ENCODE results near the gene TMEM232. TPM values are rescaled to one million over a fixed set of nuclear protein-coding genes. Genes with fewer than 3 reads are reported as not detected.
"Not testable (repeated sequence)": the region's sequence is repeated elsewhere in the genome, so short reads cannot be mapped to it uniquely, and the experiment has no call there.

The TMEM232 gene
- total RNA-seq, 1 donor: 2.7 TPM

- H3K9me3 ChIP-seq (ENCODE audit: low read depth, low read length); H3K4me3 ChIP-seq (ENCODE audit: low read length); H3K4me1 ChIP-seq (ENCODE audit: insufficient read depth, low read length); H3K27me3 ChIP-seq (ENCODE audit: insufficient read depth, low read length): not testable (repeated sequence)
These were observed 49.9 kb downstream of the TMEM232 start for GRCh38 chr5:110676554-110676953.

DNA sequence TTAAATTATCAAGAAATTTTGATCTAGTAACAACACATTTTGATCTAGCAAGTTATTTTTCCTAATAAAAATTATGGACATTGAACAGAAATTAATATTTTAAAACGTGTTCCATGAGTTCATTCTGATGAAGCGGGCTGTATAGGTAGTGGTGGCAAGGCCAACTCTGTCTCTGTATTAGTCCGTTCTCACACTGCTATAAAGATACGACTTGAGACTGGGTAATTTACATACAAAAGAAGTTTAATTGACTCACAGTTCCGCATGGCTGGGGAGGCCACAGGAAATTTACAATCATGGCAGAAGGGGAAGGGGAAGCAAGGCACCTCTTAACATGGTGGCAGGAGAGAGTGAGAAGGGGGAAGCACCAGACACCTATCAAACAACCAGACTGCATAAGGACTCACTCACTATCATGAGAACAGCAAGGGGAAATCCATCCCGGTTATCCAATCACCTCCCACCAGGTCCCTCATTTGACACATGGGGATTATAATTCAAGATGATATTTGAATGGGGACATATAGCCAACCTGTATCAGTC, 61.2 kb downstream of the TMEM232 start:
- no peaks in the 10 kb centered on the region for H3K27me3 ChIP-seq (ENCODE audit: insufficient read depth, low read length)
- H3K4me1 ChIP-seq (ENCODE audit: insufficient read depth, low read length): no peaks in the 10 kb centered on the region
- H3K4me3 ChIP-seq (ENCODE audit: low read length): no peak overlapping the region

DNA sequence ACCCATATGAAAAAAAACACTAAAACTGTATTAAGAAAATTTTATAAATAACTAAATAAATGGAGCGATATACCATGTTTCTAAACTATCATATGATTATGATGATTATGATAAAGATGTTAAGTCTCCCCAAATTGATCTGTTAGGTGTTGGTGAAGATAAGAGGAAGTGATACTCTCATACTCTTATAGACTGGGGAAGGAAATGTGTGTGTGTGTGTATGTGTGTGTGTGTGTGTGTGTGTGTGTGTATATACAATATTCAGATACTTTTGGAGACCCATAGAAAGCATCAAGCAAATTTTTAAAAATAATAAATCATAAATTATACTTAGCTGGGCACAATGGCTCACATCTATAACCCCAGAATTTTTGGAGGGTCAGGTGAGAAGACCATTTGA, 62.9 kb downstream of the TMEM232 start:
- Histone ChIP-seq H3K4me1 (ENCODE audit: insufficient read depth, low read length) (no peaks in the 10 kb centered on the region), H3K27me3 (ENCODE audit: insufficient read depth, low read length) (no peaks in the 10 kb centered on the region), H3K9me3 (ENCODE audit: low read depth, low read length) (no peaks in the 10 kb centered on the region), H3K4me3 (ENCODE audit: low read length) (no peak overlapping the region)

More for the DNA sequence above, 61.2 kb downstream of the TMEM232 start:
- H3K9me3 ChIP-seq (ENCODE audit: low read depth, low read length): no peaks in the 10 kb centered on the region

- no peaks in the 10 kb centered on the region for H3K27me3 ChIP-seq (ENCODE audit: insufficient read depth, low read length)
- no peaks in the 10 kb centered on the region for H3K9me3 ChIP-seq (ENCODE audit: low read depth, low read length)
- H3K4me1 ChIP-seq (ENCODE audit: insufficient read depth, low read length): no peaks in the 10 kb centered on the region
- H3K4me3 ChIP-seq (ENCODE audit: low read length): no peak overlapping the region
These were observed 68.5 kb downstream of the TMEM232 start for GRCh38 chr5:110658006-110658405.

GRCh38 chr5:110653231-110653970, 73.1 kb downstream of the TMEM232 start:
- Histone ChIP-seq H3K4me1 (ENCODE audit: insufficient read depth, low read length) (no peaks in the 10 kb centered on the region), H3K9me3 (ENCODE audit: low read depth, low read length) (no peaks in the 10 kb centered on the region), H3K27me3 (ENCODE audit: insufficient read depth, low read length) (no peaks in the 10 kb centered on the region), H3K4me3 (ENCODE audit: low read length) (no peak overlapping the region)

GRCh38 chr5:110651507-110651906, 75.0 kb downstream of the TMEM232 start:
- Histone ChIP-seq H3K9me3 (ENCODE audit: low read depth, low read length) (no peaks in the 10 kb centered on the region), H3K27me3 (ENCODE audit: insufficient read depth, low read length) (no peaks in the 10 kb centered on the region), H3K4me1 (ENCODE audit: insufficient read depth, low read length) (no peaks in the 10 kb centered on the region), H3K4me3 (ENCODE audit: low read length) (no peak overlapping the region)

DNA sequence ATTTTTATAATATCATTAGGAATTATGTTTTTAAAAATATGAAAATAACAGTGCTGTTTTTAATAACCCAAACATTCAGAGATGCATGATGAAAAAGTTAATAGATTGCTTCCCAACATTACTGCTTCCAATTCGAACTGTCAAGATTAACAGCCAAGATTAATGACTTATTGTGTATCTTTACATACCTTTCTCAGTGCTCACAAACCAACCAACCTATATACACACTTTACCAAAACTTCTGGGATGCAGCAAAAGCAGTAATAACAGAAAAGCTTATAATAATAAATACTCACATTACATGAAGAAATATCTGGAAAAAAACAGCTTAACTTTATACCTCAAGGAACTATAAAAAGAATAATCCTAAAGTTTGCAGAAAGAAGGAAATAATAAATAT, 82.1 kb downstream of the TMEM232 start:
- no peaks in the 10 kb centered on the region for H3K9me3 ChIP-seq (ENCODE audit: low read depth, low read length)
- no peaks in the 10 kb centered on the region for H3K4me1 ChIP-seq (ENCODE audit: insufficient read depth, low read length)
- H3K27me3 ChIP-seq (ENCODE audit: insufficient read depth, low read length): no peaks in the 10 kb centered on the region
- H3K4me3 ChIP-seq (ENCODE audit: low read length): no peak overlapping the region

DNA sequence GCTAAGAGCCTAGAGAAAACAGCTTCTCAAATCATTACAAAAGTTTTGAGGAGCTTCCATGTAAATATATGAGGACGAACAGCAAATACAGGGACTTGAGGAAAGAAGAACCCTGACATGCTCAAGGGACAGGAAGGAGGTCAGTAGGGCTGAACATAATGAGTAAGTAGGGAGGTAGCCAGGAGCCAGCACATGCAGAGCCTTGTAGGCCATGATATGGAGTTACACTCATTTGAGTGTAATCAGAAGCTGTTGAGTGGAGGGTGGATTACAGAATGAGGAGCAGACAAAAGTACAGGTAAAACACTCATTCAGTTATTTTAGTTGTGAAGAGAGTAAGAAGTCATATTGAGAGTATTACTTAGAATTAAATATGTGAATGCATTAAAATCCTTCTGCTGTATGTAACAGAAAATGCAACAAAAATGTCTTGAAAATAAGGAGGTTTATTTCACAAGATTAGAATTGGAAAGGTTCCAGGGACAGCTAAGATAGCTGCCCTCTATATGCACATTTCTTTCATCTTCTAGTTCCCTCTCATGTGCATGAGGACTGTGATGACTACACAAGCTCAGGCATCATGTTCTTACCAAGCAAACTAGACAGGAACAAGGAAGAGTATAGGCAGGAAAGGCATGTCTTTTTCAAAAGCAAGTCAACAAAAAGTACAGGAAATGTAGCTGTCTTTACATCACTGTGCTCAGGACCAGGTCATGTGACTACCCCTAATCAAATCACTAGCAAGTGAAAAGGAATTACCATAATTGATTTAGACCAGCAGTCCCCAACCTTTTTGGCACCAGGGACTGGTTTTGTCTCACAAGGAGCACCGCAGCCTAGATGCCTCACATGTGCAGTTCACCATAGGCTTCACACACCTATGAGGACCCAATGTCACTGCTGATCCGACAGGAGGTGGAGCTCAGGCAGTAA, 87.2 kb downstream of the TMEM232 start:
- H3K9me3 ChIP-seq (ENCODE audit: low read depth, low read length): no peaks in the 10 kb centered on the region
- H3K4me1 ChIP-seq (ENCODE audit: insufficient read depth, low read length): no peaks in the 10 kb centered on the region
- no peak overlapping the region for H3K4me3 ChIP-seq (ENCODE audit: low read length)
- H3K27me3 ChIP-seq (ENCODE audit: insufficient read depth, low read length): no peaks in the 10 kb centered on the region

DNA sequence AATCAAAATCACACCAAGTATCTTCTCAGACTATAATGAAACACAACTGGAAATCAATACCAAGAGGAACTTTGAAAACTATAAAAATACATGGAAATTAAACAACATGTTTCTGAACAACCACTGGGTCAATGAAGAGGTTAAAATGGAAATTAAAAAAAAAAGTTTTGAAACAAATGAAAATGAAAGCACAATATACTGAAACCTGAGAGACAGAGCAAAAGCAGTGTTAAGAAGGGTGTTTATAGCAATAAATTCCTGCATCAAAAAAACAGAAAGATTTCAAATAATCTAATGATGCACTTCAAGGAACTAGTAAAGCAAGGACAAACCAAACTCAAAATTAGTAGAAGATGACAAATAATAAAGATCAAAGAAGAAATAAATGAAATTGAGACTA, 92.0 kb downstream of the TMEM232 start:
- H3K4me1 ChIP-seq (ENCODE audit: insufficient read depth, low read length): no peaks in the 10 kb centered on the region
- H3K27me3 ChIP-seq (ENCODE audit: insufficient read depth, low read length): no peaks in the 10 kb centered on the region
- H3K9me3 ChIP-seq (ENCODE audit: low read depth, low read length): no peaks in the 10 kb centered on the region
- no peak overlapping the region for H3K4me3 ChIP-seq (ENCODE audit: low read length)

DNA sequence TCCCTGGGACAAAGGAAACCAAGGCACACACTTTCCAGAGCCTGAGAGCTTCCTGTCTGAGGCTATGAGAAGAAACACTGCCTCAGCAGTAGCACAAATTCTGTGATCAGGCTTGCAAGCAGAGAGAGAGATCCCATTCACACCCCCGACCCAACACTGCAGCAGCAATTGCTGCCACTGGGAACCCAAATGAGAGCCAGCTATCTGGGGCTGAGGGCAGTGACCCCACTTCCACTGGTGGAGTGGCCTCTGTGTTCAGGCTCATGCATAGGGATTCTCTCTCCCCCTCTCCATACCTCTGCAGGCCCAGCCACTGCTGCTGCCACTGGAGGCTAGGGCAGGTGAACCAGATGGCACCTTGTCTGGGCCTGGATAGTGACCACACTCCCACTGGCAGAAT, 95.2 kb downstream of the TMEM232 start:
- no peak overlapping the region for H3K4me3 ChIP-seq (ENCODE audit: low read length)
- no peaks in the 10 kb centered on the region for H3K4me1 ChIP-seq (ENCODE audit: insufficient read depth, low read length)
- H3K27me3 ChIP-seq (ENCODE audit: insufficient read depth, low read length): no peaks in the 10 kb centered on the region
- H3K9me3 ChIP-seq (ENCODE audit: low read depth, low read length): no peaks in the 10 kb centered on the region

DNA sequence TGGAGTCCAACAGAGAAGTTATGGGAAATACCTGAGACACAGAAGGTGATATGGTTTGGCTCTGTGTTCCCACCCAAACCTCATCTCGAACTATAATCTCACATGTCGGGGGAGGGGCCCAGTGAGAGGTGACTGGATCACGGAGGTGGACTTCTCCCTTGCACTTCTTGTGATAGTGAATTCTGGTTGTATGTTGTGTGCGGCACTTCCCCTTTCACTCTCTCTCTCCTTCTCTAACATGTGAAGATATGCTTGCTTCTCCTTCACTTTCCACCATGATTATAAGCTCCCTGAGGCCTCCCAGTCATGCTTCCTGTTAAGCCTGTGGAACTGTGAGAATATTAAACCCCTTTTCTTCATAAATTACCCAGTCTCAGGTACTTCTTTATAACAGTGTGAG, 96.1 kb downstream of the TMEM232 start:
- Histone ChIP-seq H3K27me3 (ENCODE audit: insufficient read depth, low read length) (no peaks in the 10 kb centered on the region), H3K9me3 (ENCODE audit: low read depth, low read length) (no peaks in the 10 kb centered on the region), H3K4me3 (ENCODE audit: low read length) (no peak overlapping the region), H3K4me1 (ENCODE audit: insufficient read depth, low read length) (no peaks in the 10 kb centered on the region)

DNA sequence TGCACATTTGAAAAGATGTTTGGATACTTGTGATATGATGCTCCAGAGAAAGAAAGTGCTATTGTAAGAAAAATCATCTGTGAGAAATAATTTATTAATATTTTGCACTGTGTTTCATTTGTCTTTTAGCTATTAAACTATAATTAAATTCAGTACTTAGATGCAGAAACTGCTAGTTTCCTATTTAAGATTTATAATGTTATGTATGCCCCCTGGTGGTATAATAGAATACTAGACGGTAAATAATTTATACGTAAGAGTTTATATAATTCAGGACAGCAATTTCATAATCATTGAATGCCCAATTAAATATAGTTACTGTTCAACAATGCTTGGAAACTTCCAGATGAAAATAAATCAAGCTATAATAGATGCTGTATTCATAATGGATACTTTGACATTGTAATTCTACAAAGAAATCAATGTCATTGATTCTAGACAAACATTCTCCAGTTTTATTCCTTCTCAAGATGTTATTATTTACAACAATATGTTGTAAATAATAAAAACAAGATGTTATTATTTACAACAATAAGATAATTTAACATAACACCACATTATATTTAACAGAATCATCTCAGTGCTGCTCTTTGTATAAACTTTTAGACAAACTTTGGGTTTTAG, 101.0 kb downstream of the TMEM232 start:
- H3K9me3 ChIP-seq (ENCODE audit: low read depth, low read length): no peaks in the 10 kb centered on the region
- no peaks in the 10 kb centered on the region for H3K4me1 ChIP-seq (ENCODE audit: insufficient read depth, low read length)
- H3K4me3 ChIP-seq (ENCODE audit: low read length): no peak overlapping the region
- H3K27me3 ChIP-seq (ENCODE audit: insufficient read depth, low read length): no peaks in the 10 kb centered on the region

DNA sequence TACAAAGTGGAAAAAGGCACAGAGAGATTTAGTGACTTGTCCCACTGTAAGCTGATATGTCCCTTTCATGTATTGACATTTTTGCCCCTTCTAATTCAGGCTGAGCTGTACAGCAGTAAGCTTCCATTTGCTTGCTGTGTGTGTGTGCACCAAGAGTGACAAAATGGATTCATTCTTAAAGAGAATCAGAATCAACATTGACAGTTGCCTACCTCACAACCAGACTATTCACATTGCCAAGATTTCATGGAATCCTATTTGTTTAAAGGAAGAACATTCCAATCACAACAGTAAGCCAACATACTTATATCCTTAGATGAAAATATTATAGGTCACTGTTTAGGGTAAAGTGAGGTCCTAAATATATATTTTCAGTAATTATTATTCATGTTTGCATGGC, 102.6 kb downstream of the TMEM232 start:
- Histone ChIP-seq H3K4me3 (ENCODE audit: low read length) (no peak overlapping the region), H3K27me3 (ENCODE audit: insufficient read depth, low read length) (no peaks in the 10 kb centered on the region)

GRCh38 chr5:110618941-110619340, 107.5 kb downstream of the TMEM232 start:
- Histone ChIP-seq H3K27me3 (ENCODE audit: insufficient read depth, low read length) (no peaks in the 10 kb centered on the region), H3K9me3 (ENCODE audit: low read depth, low read length) (peaks cover 11% of the 10 kb centered on the region), H3K4me3 (ENCODE audit: low read length) (no peak overlapping the region), H3K4me1 (ENCODE audit: insufficient read depth, low read length) (no peaks in the 10 kb centered on the region)

More for the DNA sequence above, 102.6 kb downstream of the TMEM232 start:
- no peaks in the 10 kb centered on the region for H3K4me1 ChIP-seq (ENCODE audit: insufficient read depth, low read length)
- H3K9me3 ChIP-seq (ENCODE audit: low read depth, low read length): no peaks in the 10 kb centered on the region

DNA sequence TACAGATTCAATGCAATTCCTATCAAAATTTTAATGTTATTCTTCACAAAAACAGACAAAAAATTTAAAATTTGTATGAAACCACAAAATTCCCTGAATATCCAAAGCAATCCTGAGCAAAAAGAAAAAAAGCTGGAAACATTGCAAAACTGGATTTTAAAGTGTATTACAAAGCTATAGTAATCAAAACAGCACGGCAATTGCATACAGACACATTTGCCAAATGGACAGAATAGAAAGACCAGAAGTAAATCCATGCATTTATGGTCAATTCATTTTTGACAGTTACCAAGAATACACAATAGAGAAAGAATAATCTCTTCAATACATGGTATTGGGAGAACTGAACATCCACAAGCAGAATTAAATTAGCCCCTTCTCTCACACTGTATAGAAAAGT, 110.5 kb downstream of the TMEM232 start:
- Histone ChIP-seq H3K27me3 (ENCODE audit: insufficient read depth, low read length) (no peaks in the 10 kb centered on the region), H3K4me1 (ENCODE audit: insufficient read depth, low read length) (no peaks in the 10 kb centered on the region), H3K4me3 (ENCODE audit: low read length) (no peak overlapping the region), H3K9me3 (ENCODE audit: low read depth, low read length) (peaks cover 11% of the 10 kb centered on the region)

Measured in mononuclear cell (primary cell).